NCI-H82 (cell line): ENCODE measurements around the gene ALDOB.

Source experiments
- DNase-seq: peaks from one replicate; lab custom pipeline; 2025; lab: John Stamatoyannopoulos, UW

ALDOB gene

DNA sequence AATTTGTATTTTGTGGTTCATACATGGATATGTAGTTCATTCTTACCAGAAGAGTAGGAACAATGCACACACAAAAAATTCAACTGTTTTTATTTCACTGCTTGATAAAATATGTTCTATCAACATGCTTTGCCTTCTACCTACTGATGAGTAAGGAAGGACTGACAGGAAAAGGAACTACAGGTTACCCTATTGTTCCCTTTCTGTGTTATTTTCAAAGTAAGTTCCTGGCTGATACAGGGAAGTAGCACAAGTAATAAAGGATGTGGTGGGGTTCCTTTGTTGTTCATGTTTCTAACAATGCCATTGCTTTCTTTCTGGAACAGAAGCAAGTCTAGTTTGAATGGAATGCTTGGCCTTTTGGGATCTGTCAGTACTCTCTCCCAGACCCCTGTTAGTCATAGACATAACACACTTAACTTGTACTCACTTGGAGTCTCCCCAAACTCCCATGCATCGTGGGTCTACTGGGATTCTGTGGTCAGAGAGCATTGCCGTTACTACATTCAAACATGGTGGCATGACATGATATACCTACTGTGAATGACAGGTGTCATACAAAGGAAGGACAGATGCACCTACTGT is 20.2 kb upstream of the ALDOB start:
- no peak for DNase-seq

DNA sequence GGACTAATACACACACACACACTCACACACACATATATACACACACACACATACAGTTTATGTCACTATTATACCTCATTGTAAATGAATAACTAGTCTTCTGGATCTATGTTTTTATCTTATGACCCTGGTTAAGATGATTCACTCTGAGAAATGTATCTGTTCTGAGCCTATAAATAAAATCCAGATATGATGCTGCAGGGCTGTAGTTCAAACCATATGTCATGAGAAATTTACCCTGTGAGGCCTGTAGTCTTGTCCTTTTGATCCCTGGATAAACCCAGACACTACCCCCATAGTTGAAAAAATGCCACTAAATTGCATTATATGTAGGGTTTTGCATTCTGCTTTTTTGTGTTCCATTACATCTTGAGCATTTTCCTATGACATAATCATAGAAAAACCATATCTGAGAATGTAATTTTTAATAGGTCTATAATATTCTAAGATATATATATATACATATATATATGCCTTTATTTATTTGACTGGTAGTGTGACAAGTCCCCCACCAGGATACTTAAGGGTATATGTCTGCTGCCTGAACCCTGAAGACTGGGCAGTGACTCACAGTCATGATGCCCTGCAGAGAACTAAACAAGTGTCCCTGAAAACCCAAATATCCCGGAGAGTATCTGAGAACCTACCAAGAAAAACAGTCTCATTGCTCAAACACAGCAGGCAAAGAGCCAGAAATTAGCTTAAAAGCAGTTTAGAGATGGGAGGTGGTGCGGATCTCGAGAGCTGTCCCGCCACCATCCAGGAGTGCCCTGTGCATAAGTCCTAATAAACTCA is 18.4 kb upstream of the ALDOB start:
- DNase-seq, result no peak

DNA sequence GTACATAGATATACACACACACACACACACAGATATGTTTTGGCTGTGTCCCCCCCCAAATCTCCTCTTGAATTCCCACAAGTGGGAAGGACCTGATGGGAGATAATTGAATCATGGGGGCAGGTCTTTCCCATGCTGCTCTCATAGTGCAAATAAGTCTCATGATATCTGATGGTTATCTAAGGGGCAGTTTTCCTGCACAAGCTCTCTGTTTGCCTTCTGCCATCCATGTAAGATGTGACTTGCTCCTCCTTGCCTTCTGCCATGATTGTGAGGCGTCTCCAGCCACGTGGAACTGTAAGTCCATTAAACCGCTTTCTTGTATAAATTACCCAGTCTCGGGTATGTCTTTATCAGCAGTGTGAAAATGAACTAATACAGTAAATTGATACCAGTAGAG is 15.9 kb upstream of the ALDOB start:
- DNase-seq, result no peak

DNA sequence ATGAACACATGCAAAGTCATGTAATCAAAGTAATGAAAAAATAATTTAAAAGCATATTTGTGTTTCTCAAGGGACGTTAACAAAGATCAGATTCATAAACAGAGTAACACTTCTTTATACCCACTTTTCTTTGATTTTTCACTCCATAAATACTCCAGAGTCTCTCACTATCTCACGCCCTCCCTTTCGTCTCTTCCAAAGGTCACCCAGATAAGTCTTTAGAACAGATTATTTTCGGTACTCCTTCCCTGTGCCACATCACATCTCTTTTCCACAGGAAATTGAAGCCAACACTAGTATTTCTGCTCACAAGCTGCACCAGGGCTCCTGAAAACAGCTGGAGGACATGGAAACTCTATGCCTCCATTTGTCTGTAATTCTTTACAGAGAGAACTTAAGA is 15.4 kb upstream of the ALDOB start:
- no peak for DNase-seq

DNA sequence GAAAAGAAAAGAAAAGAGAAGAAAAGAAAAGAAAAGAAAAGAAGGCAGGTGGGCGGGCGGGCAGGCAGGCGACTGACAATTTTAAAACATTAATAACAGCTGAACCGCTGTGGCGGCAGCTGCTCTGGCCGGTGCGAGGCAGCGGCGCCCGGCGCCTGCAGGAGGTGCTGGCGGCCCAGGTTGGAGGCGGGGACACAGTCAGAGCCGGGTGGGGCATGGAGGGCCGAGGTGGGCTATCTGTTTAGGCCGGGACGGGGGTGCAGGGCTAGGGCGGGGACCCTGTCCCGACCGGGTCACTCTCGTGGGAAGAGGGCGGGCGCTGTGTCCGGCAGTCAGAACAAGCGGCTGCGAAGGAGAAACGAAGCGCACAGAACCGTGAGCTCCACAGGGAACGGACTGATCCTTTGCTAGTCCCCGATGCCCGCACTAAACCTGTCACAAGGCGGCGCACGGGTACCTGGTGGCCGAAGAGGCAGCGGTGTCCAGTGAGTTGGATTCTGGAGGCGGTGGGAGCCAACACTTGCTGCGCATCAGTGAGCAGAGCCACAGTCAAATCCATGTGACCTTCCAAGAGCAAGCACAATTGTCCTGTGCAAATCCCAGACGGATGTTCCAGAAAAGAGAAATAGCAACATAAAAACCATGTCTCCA is 13.6 kb upstream of the ALDOB start:
- peak; percentile 83 for DNase-seq

DNA sequence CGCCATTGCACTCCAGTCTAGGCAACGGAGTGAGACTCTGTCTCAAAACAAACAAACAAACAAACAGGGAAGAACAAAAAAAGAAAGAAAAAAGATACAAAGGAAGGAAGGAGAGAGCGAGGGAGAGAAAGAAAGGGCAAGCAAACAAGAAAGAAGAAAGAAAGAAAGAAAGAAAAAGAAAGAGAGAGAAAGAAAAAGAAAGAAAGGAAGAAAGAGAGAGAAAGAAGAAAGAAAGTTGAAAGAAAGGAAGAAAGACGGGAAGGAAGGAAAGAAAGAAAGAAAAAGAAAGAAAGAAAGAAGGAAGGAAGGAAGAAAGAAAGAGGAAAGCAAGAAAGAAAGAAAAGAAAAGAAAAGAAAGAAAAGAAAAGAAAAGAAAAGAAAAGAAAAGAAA is 13.1 kb upstream of the ALDOB start:
- DNase-seq, result no peak

DNA sequence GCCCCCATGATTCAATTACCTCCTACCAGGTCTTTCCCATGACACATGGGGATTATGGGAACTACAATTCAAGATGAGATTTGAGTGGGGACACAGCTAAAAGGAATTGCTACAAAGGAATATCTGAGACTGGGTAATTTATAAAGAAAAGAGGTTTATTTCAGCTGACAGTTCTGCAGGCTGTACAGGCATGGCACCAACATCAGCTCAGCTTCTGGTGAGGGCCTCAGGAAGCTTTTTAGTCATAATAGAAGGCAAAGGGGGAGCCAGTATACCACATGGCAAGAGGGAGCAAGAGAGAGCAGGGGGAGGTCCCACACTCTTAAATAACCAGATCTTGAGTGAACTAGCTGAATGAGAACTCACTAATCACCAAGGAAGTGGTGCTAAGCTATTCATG is 11.2 kb upstream of the ALDOB start:
- DNase-seq, result no peak

DNA sequence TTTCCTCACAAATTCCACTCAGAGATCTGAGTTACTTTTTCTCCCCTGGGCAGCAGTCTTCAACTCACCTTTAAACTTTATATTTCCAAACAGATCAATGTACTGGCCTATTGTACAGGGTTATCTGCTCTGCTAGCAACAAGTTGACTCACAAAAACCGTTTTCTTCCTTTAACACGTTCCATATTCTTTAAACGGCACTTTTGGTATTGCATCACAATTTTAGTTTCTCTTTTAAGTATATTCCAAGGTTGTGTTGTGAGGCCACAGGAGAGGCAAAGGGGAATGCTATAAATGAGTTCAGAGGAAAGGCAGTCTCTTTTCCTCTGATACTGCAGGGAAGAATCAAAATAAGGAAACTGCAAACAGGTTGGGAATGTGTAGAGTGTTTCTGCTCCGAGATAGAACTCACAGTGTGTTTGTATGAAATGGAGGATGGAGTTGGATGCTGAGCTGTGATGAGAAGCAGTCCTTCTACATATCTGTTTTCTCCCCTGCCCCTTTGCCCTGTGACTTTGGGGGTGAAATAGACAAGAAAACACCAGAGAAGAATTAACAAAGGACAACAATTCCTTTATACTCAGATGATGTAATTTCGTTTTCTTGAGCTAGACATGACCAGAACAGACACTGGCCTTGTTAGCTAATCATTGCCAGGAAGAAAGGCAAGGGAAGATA is 9.9 kb upstream of the ALDOB start:
- no peak for DNase-seq

DNA sequence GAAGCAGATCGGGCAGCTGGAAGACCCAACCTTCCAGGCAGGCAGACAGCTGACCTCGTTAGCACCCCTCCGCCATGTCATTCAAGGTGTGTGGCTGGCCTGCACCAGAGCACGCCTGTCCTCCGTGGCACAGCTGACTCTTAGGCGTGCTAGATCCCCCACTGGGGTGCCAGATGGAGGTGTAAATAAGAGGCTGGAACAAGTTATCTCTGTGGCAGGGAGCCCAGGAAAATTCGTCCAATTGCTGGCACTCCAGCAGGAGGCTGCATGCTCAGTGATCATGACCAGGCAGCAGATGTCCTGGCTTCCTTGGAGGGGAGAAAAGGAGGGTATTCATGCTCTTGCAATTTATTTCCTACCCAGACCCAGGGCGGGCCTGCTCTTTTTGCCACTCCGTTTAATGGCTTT is 7.8 kb upstream of the ALDOB start:
- DNase-seq, result peak; percentile 9

DNA sequence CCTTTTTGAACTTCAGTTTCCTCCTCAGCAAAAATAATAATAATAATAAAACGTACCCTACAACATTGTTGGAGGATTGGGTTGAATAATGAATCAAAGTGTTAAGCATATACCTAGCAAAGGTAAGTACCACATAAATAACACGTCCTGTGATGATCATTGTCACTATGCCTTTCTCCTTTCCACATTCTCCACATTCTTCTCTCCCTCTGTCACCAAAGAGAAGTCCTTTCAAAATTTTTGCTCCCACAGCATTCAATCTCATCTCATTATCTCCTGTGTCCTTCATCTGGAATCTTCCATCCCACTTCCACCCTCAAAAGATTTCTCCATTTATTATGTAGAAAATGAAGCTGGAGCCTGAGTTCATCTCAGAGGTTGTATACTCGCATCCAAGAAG is 7.2 kb upstream of the ALDOB start:
- no peak for DNase-seq

DNA sequence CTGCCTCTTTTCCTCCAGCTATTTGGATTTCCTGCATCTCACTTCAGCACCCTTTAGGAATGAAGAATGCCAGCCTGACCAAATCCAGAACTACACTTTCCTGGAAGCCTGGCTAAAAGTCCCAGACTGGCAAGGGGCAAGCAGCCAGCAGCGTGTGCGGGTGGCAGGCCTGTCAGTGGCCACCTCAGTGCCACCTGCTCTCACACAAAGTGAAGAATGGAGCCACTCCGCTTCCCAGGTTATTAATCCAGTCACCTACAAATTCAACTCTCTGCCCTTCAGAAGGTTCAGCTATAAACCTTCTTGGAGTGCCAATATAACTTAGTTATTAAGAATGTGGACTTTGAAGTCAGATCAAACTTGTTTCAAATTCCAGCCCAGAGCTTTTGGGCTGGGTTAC is 6.7 kb upstream of the ALDOB start:
- no peak for DNase-seq

DNA sequence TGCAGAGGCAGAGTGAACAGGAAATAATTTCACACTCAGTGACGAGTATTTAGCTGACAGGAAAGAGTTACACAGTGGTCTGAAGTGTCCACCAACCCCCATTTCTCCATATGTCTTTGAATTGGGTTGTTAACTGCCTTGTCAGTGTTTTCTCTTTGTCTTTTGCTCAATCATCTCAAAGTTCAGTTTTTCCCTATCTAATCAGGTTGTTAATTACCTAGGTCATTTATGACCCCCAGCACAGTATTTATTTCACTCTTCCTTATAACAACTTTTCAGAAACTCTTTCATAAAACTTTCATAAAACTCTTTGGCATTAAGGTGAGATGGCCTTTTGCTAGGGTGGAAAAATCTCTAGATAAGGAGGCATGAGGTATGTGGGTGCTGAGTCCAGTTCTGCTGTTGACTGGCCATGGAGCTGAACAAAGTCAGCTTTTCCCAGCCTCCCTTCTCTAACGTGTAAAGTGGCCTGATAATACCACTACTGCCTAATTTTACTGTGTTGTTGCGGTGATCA is 5.2 kb upstream of the ALDOB start:
- DNase-seq, result no peak

DNA sequence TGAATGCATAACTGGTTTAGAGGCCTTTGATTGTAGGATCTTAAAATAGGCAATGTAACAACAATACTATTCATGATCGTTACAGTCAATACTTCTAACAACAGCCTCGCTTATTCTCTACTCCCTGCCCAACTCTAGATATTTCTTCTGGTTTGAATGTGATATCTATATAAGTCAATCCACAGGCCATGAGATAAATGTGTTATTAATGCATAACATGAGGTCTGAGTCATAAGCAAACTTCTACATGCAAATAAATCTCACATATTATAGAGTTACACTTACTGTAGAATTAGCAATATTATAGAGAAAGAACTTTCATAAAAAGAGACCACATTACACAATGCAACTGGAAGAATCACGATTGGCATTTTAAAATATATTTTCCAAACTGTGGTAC is 2.9 kb upstream of the ALDOB start:
- no peak for DNase-seq

DNA sequence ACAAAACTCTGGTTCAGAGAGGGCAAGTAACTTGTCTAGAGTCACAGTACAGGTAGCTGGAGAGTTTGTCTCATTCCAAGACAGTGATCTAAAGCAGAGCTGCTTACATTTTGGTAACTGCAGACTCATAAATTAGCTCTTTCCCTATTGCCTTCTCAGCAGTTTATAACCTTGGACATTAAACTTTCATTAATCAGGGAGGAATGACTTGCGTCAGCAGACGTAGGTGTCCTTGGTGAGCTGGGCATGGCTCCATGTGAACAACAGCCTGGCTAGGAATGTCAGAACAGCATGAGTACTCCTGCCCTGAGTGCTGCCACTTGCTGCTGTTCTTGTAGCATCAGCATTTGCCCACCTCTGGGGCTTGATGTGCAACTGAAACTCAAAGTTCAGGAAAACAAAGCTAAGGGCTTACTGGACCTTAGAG is 2.2 kb upstream of the ALDOB start:
- no peak for DNase-seq

DNA sequence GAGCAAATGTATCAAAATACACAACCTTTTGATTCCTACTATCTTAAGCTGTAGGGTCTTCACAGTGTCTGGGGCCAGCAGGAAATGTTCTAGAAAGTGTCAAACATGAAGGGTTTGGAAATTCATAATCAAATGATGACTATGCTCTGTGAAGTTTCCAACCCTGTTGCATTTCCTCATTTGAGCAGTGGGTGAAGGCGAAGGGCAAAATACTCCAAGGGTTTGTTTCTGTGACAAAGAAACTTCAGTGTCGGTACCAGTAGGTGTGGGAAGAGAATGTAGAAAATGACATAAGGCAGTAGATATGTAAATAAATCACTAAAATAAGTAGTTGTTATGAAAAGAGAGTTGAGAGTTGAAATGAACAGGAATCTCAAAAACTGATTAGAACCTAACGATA is 576 bp downstream of the ALDOB start:
- DNase-seq, result no peak

DNA sequence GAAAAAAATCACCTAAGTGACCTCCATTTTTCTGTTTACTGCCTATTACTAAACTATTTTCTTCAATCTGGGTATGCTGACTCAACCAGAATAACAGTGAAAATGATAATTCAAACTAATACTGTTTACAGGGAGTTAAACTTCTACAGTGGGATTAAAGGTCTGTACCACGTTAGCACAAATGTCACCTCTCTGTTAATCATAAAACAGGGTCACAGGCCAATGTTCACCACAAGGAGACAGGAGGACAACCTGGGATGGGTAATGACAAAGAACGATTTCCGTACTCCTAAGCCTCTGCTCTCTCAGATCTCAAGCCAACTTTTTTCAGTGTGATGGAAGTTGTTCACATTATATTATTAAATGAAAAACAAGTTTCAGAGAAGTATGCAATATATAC is 2.3 kb downstream of the ALDOB start:
- no peak for DNase-seq

DNA sequence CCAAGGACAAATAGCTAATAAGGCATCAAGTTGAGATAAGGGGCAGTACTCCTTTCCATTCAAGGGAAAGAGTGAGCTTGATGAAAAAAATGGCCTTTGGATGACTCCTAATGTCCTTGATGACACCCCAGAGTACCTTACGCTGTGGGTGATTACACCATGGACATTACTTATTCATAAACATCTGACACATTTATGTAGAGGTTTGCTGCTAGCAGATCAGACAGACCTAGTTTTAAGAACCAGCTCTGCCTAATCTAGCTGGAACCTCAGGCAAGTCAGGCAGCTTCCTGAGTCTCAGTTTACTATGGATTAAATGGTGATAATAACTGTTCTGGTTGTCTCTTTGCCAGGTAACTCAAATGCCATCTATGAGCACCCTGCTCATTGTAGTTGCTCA is 2.8 kb downstream of the ALDOB start:
- no peak for DNase-seq

DNA sequence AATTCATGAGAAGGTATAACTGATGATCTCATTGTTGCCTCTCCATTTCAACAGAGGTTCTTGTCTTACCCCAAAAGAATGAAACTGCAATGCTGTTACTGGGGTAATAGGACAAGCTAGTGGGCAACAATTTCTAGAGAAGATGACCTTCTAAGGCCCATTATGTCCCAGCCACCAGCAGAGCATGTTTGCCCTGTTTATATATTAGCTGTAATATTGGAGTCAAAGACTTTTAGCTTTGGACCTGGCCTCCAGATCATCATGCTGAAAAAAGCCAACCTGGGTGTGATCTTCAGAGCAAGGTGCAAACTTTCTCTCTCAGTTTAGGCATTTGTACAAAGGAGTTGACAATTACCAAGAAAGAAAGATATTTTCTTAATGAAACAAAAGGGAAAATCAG is 3.4 kb downstream of the ALDOB start:
- DNase-seq, result no peak

DNA sequence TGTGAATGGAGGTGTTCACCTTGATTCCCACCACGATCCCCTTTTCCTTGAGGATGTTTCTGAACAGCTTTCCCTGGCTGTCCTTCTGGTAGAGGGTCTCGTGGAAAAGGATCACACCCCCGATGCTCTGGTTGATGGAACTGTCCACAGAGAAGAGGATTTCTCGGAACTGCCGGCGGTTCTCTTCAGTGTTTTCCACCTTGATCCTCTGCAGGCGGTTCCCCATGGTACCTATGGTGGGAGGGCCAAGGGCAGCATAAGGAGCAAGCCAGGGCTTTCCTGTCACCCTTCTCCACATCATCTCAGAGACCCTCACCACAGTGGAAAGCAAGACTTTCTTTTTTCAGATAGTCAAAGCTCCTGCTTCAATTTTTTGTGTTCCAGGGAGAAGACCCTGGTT is 5.8 kb downstream of the ALDOB start:
- DNase-seq, result no peak

DNA sequence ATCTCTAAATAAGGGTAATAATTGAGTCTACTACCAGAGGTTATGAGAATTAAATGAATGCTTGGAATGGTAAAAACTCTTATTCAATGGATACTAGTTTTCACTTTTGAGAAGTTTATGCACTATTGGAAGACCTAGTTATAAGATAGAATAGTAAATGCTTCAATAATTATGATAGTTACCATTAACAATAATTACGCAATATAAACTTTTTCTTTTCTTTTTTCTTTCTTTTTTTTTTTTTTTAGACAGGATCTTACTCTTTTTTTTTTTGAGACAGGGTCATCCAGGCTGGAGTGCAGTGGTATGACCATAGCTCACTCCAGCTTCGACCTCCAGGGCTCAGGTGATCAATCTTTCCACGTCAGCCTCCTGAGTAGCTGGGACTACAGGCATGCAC is 6.7 kb downstream of the ALDOB start:
- DNase-seq, result no peak

DNA sequence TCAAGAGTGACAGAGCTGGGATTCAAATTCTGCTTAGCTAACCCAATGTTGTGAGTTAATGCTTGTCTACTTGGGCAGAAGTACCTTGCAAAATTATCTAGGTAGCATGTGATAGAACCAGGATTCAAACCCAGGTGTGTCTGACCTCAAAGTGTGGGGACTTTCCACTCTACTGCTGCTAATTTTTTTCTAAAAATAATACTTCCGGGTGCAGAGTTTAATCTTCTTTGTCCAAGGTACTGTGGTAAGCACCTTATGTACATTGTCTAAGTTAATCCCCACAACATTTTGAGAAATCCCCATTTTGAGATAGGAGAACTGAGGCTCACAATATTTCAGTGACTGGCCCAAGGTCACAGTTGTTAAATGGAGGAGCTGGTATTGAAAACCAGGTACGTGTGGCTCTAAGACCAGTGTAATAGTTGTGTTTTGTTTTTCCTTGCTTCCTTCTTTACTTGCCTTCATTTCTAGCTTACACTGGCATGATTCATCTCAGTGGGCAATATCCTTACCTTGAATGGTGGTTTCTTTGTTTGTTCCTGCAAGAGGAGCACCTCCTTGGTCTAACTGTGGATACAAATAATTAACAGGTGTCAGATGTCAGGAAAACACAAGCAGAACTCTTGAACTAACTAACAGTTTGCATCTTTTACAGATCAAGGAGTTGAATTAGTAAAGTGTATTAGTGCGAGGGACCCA is 7.5 kb downstream of the ALDOB start:
- no peak for DNase-seq

DNA sequence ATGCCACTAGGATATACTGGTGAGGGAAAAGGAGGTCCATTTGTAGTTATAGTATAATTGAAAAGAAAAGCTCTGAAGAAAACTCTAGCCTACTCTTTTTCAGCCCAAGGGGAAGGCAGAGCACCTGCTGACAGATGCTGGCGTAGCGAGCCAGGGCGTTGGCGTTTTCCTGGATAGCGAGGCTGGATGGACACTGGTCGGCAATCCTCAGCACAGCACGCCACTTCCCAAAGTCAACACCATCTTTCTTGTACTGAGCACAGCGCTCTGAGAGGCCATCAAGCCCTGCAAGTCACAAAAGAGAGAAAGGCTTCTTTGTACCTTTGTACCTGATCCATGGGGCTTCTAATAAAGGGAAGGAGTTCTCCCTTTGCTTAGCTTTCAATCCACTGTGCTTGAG is 8.2 kb downstream of the ALDOB start:
- no peak for DNase-seq
